Naive thymus-derived CD8-positive, alpha-beta T cell (primary cell): ENCODE measurements around the gene HIF1A. TPM values are rescaled to one million over a fixed set of nuclear protein-coding genes. Genes with fewer than 3 reads are reported as not detected.
"Not testable (repeated sequence)": the region's sequence is repeated elsewhere in the genome, so short reads cannot be mapped to it uniquely, and the experiment has no call there.

ENCODE experiments used
- ATAC-seq, 2 donors: fragments of 150-1000 bp; cut with Tn5 transposase in 1 of 2; sonication (Bioruptor Pico), chemical (Tn5 transposase) in 1 of 2; 1 replicate in 1 of 2; 2 replicates in 1 of 2; pipeline ENCODE4 v1.10.0; 2021; ENCODE audit warnings: mild to moderate bottlenecking in 2 of 2, moderate library complexity in 2 of 2
- POLR2A ChIA-PET: fragments of 350-600 bp; sonication (Branson Sonifier 250); formaldehyde crosslinking; loops from one replicate; lab custom pipeline; 2021; ENCODE audit warnings: antibody characterized with exemption; lab: Charles Lee
- DNase-seq, 10 donors: peaks; one replicate each; pipeline versions ENCODE4 v3.0.0 to v3.0.0-alpha.2; 2020 to 2022
- H3K27ac Mint-ChIP-seq, 10 donors: one replicate each; pipeline ENCODE4 v1.8.0; 2020 to 2022; ENCODE audit warnings: mild to moderate bottlenecking in 10 of 10, mixed read lengths in 10 of 10, moderate library complexity in 4 of 10, inconsistent platforms in 1 of 10
- H3K27me3 Mint-ChIP-seq, 5 donors: one replicate each; pipeline ENCODE4 v1.8.0; 2021 to 2022; ENCODE audit warnings: mixed read lengths in 5 of 5
- H3K36me3 Mint-ChIP-seq, 3 donors: one replicate each; pipeline ENCODE4 v1.8.0; 2020 to 2022; ENCODE audit warnings: mixed read lengths in 3 of 3, mild to moderate bottlenecking in 2 of 3, inconsistent platforms in 1 of 3
- H3K4me1 Mint-ChIP-seq, 4 donors: one replicate each; pipeline ENCODE4 v1.8.0; 2021 to 2022; ENCODE audit warnings: mixed read lengths in 4 of 4
- H3K4me3 Mint-ChIP-seq, 10 donors: one replicate each; pipeline ENCODE4 v1.8.0; 2020 to 2022; ENCODE audit warnings: mild to moderate bottlenecking in 10 of 10, mixed read lengths in 10 of 10, moderate library complexity in 6 of 10, inconsistent platforms in 1 of 10
- H3K9me3 Mint-ChIP-seq, 9 donors: one replicate each; pipeline ENCODE4 v1.8.0; 2020 to 2022; ENCODE audit warnings: mixed read lengths in 9 of 9, mild to moderate bottlenecking in 3 of 9, inconsistent platforms in 1 of 9, moderate library complexity in 1 of 9
- polyA plus RNA-seq, 3 donors: library from polyadenylated mRNA; unstranded; fragments of 300-500 nt; fragmentation: Illumina TruSeq; gene quantifications; one replicate each; pipeline ENCODE4 v1.2.3, GENCODE V29; 2021
- total RNA-seq, 8 experiments: library from RNA in 2 of 8; stranded (reverse) in 2 of 8; gene quantifications; one replicate each; pipeline ENCODE4 v1.2.3 and lab custom pipeline; 2021 to 2026

HIF1A gene
- total RNA-seq (10 to 100 TPM; 91.4 to 97.5 TPM), polyA plus RNA-seq (10 to 100 TPM; 51.7 to 63.5 (median 54.4) TPM), total RNA-seq (lab: John Stamatoyannopoulos, UW) (163 to 659 (median 274) reads per million in 6 experiments)

GRCh38 chr14:61694830-61695694, at the start of gene HIF1A:
Gene HIF1A, plus strand, starts transcription at chr14:61695513. Its CDS starts 292 bp downstream, at chr14:61695805.
- Mint-ChIP-seq H3K36me3 (peaks cover 0 to 5% (median 4%) of the 10 kb centered on the region in 3 donors), H3K4me3 (peak within 1 kb of the TSS; percentile 92 to 99 (median 96)), H3K27ac (peak within 1 kb of the TSS; percentile 95 to 99 (median 99)), H3K9me3 (no peaks in the 10 kb centered on the region), H3K27me3 (no peaks in the 10 kb centered on the region), H3K4me1 (peaks cover 25 to 63% (median 54%) of the 10 kb centered on the region in 4 donors)
- DNase-seq (peak; percentile 85 to 98 (median 96)), ATAC-seq (peak; percentile 93 to 95)
- POLR2A ChIA-PET: interaction anchor here (0.5 to 3.6 kb wide), 29 partner anchors 9 to 1946 kb away, joined by 3 to 35 read pairs (median 4); partner anchors contain the start of genes SNAPC1 and WDR89

DNA sequence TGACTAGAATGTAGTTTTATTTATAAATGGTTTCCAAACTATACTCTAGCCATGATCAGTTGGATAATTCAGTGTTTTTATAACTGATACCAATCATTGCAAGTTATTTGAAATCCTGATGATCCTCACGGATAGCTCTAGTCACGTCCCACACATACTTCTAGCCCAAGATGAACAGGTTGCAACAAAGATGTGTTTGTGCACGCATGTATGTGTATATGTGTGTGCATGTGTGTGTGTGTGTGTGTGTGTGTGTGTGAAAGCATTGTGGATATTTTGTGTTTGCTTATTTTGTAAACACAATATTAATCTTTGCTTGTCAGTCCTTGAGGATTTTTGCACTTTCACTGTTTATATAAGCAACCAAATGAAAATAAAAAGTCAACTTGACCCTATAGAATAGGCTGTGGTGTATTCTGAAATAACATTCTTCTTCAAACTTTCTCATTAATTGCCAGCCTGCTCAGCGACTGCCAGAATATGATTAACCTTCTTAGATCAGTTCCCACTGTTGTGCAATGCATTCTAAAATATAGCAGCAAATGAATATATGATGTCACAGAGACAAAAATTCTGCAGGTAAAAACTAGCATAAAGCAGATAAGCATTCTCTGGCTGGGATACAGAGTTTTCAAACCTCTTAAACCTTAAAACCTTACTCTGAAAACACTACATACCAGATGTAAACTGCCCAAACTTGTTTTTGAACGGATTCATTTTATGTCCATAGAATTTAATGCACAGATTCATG, 48.8 kb upstream of the HIF1A start:
- ATAC-seq (no peak), DNase-seq (no peak)
- no peaks in the 10 kb centered on the region for H3K36me3 Mint-ChIP-seq
- no peaks in the 10 kb centered on the region for H3K27me3 Mint-ChIP-seq
- no peaks in the 10 kb centered on the region for H3K9me3 Mint-ChIP-seq
- POLR2A ChIA-PET: no interaction called here
- H3K4me3 Mint-ChIP-seq: no peak overlapping the region
- no peak overlapping the region for H3K27ac Mint-ChIP-seq
- H3K4me1 Mint-ChIP-seq: peaks cover 11 to 40% (median 27%) of the 10 kb centered on the region in 4 donors

DNA sequence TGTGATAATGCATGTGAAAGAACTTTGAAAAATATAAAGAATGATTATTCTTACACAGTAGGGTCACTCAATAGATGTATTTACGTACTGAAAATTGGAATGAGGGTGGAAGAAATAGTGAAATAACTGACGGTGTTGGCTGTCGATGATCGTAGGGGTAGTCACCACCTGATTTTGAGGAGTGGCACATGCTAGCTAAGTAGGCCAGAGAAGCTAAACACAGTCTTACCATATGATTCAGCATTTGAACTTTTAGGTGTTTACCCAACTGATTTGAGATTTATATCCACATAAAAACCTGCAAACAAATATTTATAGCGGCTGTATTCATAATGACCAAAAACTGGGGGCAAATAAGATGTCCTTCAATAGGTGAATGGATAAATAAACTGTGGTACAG, 47.6 kb upstream of the HIF1A start:
- H3K9me3 Mint-ChIP-seq: no peaks in the 10 kb centered on the region
- no peak for ATAC-seq
- H3K4me3 Mint-ChIP-seq: no peak overlapping the region
- POLR2A ChIA-PET: interaction anchor here (0.6 kb wide), 1 partner anchor 166 kb away, joined by 4 read pairs; no protein-coding TSS in a partner anchor
- H3K36me3 Mint-ChIP-seq: no peaks in the 10 kb centered on the region
- DNase-seq: no peak
- H3K27me3 Mint-ChIP-seq: no peaks in the 10 kb centered on the region
- no peak overlapping the region for H3K27ac Mint-ChIP-seq
- H3K4me1 Mint-ChIP-seq: peaks cover 15 to 34% (median 26%) of the 10 kb centered on the region in 4 donors

GRCh38 chr14:61648377-61648776, 46.9 kb upstream of the HIF1A start:
- Mint-ChIP-seq H3K4me1 (peaks cover 15 to 32% (median 27%) of the 10 kb centered on the region in 4 donors), H3K27me3 (no peaks in the 10 kb centered on the region), H3K27ac (no peak overlapping the region), H3K4me3 (no peak overlapping the region), H3K36me3 (no peaks in the 10 kb centered on the region), H3K9me3 (no peaks in the 10 kb centered on the region)
- ATAC-seq: no peak
- POLR2A ChIA-PET: interaction anchor here (0.6 to 0.7 kb wide), 3 partner anchors 22 to 165 kb away, joined by 3 to 4 read pairs (median 3); no protein-coding TSS in a partner anchor
- no peak for DNase-seq

DNA sequence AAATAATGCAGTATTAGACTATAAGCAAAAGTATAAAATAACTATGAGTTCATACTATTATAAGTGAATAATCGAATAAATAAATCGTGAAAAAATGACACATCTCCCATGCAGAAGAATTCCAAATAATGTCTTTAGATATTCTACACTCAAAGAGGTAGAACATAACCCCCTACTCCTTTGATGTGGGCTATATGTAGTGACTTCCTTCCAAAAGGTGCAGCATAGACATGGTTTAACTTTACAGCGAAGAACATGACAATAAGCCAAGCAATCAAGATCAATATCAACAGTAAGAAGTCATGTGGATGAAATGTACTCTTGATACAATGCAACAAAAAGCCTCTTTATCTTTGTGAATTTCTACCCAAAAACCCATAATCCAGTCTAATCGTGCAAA, 46.0 kb upstream of the HIF1A start:
- H3K4me1 Mint-ChIP-seq: peaks cover 14 to 30% (median 25%) of the 10 kb centered on the region in 4 donors
- H3K36me3 Mint-ChIP-seq: no peaks in the 10 kb centered on the region
- peak overlapping the region in 8 of 10 donors; percentile 7 to 71 (median 42) for H3K4me3 Mint-ChIP-seq
- POLR2A ChIA-PET: interaction anchor here (0.7 to 0.9 kb wide), 3 partner anchors 18 to 1748 kb away, joined by 3 read pairs; no protein-coding TSS in a partner anchor
- H3K9me3 Mint-ChIP-seq: no peaks in the 10 kb centered on the region
- ATAC-seq: peak; percentile 98 to 100
- peak overlapping the region in 4 of 10 donors; percentile 8 to 71 (median 38) for H3K27ac Mint-ChIP-seq
- no peaks in the 10 kb centered on the region for H3K27me3 Mint-ChIP-seq
- peak in 4 of 10 donors; percentile 7 to 63 (median 50) for DNase-seq

DNA sequence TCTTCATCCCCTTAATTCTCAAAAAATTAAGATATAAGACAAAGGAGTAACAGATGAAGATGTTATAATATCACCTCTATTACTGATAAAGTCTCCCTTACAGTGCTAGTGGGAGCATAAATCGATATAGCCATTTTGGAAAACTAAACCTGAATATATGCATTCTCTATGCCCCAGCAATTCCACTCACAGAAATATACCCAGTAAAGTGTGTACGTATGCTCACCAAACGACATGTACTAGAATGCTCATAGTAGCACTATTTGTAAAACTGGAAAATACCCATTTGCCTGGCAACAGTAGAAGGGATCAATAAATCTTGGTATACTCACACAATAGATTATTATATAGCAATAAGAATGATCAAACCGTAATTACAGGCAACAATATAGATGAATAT, 44.0 kb upstream of the HIF1A start:
- DNase-seq (no peak), ATAC-seq (no peak)
- Mint-ChIP-seq H3K27ac (no peak overlapping the region), H3K36me3 (no peaks in the 10 kb centered on the region), H3K4me1 (peaks cover 13 to 33% (median 31%) of the 10 kb centered on the region in 4 donors), H3K4me3 (no peak overlapping the region), H3K27me3 (no peaks in the 10 kb centered on the region), H3K9me3 (no peaks in the 10 kb centered on the region)
- POLR2A ChIA-PET: no interaction called here

GRCh38 chr14:61652526-61653262, 42.6 kb upstream of the HIF1A start:
- H3K27me3 Mint-ChIP-seq: no peaks in the 10 kb centered on the region
- peaks cover 14 to 42% (median 32%) of the 10 kb centered on the region in 4 donors for H3K4me1 Mint-ChIP-seq
- H3K9me3 Mint-ChIP-seq: no peaks in the 10 kb centered on the region
- DNase-seq (no peak), ATAC-seq (no peak)
- H3K4me3 Mint-ChIP-seq: no peak overlapping the region
- H3K36me3 Mint-ChIP-seq: no peaks in the 10 kb centered on the region
- POLR2A ChIA-PET: no interaction called here
- H3K27ac Mint-ChIP-seq: peak overlapping the region in 1 of 10 donors; percentile 8

GRCh38 chr14:61653507-61653906, 41.8 kb upstream of the HIF1A start:
- H3K27me3 Mint-ChIP-seq: no peaks in the 10 kb centered on the region
- no peaks in the 10 kb centered on the region for H3K36me3 Mint-ChIP-seq
- ATAC-seq: no peak
- no peaks in the 10 kb centered on the region for H3K9me3 Mint-ChIP-seq
- DNase-seq: no peak
- no peak overlapping the region for H3K4me3 Mint-ChIP-seq
- H3K27ac Mint-ChIP-seq: no peak overlapping the region
- POLR2A ChIA-PET: no interaction called here
- H3K4me1 Mint-ChIP-seq: peaks cover 9 to 34% (median 27%) of the 10 kb centered on the region in 4 donors

DNA sequence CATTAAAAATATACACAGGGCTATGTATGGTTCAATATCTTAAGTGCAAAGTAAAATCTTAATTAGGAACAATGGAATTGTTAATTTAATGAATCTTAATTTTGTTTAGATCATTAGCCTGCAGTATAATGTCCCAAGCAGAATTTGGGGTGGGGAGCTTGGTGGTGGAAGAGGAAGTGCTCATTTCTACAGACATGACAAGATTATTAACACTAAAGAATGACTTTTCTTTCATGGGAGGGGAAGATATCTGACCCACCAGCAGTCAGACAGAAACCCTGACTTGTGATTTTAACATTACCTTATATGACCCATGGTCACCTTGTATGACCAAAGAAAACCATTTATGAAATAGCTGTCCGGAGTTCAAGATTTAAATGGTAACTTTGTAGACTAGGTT, 41.3 kb upstream of the HIF1A start:
- H3K9me3 Mint-ChIP-seq: no peaks in the 10 kb centered on the region
- peaks cover 9 to 30% (median 23%) of the 10 kb centered on the region in 4 donors for H3K4me1 Mint-ChIP-seq
- no peak for DNase-seq
- H3K4me3 Mint-ChIP-seq: no peak overlapping the region
- no peaks in the 10 kb centered on the region for H3K36me3 Mint-ChIP-seq
- ATAC-seq: no peak
- H3K27ac Mint-ChIP-seq: no peak overlapping the region
- POLR2A ChIA-PET: interaction anchor here (1.1 kb wide), 2 partner anchors 10 to 13 kb away, joined by 3 to 4 read pairs; no protein-coding TSS in a partner anchor
- no peaks in the 10 kb centered on the region for H3K27me3 Mint-ChIP-seq

DNA sequence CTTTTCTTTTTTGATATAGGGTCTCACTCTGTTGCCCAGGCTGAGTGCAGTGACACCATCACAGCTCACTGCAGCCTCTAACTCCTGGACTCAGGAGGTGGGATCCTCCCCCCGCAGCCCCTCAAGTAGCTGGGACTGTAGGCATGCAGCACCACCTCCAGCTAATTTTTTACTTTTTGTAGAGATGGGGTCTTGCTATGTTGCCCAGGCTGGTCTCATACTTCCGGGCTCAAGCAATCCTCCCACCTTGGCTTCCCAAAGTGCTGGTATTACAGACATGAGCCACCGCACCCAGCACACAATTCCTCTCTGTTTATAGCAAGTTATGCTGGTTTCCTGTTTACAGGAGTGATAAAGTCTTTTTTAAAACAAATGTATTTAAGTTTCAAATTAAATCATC, 39.5 kb upstream of the HIF1A start:
- Mint-ChIP-seq H3K36me3 (no peaks in the 10 kb centered on the region), H3K27ac (peak overlapping the region in 2 of 10 donors; percentile 61 to 64), H3K4me1 (peaks cover 5 to 32% (median 30%) of the 10 kb centered on the region in 4 donors), H3K9me3 (no peaks in the 10 kb centered on the region), H3K27me3 (no peaks in the 10 kb centered on the region), H3K4me3 (no peak overlapping the region)
- DNase-seq (no peak), ATAC-seq (no peak)
- POLR2A ChIA-PET: interaction anchor here (0.6 to 1.0 kb wide), 2 partner anchors 40 to 151 kb away, joined by 3 read pairs; partner anchors contain the start of gene HIF1A

DNA sequence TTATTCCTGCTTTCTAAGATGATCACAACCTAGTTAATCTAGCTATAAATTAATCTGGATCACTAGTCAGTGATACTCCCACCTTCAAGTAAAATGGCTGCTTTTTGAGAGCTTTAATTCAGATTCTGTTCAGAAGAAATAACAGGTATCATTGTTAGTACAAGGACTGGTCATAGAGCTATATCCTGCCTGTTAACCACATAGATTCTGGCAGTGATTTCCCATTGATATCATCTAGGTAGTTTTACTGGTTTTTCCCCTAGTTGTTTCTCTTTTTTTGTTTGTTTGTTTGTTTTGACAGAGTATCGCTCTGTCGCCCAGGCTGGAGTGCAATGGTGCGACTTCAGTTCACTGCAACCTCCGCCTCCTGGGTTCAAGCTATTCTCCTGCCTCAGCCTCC, 39.0 kb upstream of the HIF1A start:
- H3K4me1 Mint-ChIP-seq: peaks cover 6 to 37% (median 35%) of the 10 kb centered on the region in 4 donors
- POLR2A ChIA-PET: interaction anchor here (0.6 to 1.0 kb wide), 2 partner anchors 39 to 151 kb away, joined by 3 read pairs; partner anchors contain the start of gene HIF1A
- no peaks in the 10 kb centered on the region for H3K9me3 Mint-ChIP-seq
- H3K4me3 Mint-ChIP-seq: no peak overlapping the region
- DNase-seq: no peak
- no peaks in the 10 kb centered on the region for H3K27me3 Mint-ChIP-seq
- no peaks in the 10 kb centered on the region for H3K36me3 Mint-ChIP-seq
- ATAC-seq: no peak
- H3K27ac Mint-ChIP-seq: peak overlapping the region in 4 of 10 donors; percentile 31 to 71 (median 62)

DNA sequence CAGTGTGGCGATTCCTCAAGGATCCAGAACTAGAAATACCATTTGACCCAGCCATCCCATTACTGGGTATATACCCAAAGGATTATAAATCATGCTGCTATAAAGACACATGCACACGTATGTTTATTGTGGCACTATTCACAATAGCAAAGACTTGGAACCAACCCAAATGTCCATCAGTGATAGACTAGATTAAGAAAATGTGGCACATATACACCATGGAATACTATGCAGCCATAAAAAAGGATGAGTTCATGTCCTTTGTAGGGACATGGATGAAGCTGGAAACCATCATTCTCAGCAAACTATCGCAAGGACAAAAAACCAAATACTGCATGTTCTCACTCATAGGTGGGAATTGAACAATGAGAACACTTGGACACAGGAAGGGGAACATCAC, 37.2 kb upstream of the HIF1A start:
- H3K9me3 Mint-ChIP-seq, H3K36me3 Mint-ChIP-seq, ATAC-seq, DNase-seq, H3K4me3 Mint-ChIP-seq, H3K27me3 Mint-ChIP-seq, H3K27ac Mint-ChIP-seq, POLR2A ChIA-PET: not testable (repeated sequence)
- H3K4me1 Mint-ChIP-seq: peaks cover 9 to 55% (median 53%) of the 10 kb centered on the region in 4 donors
